Calu3 (cell line): Measurements from ENCODE around the gene NXPH4. TPM values are rescaled to one million over a fixed set of nuclear protein-coding genes. Genes with fewer than 3 reads are reported as not detected.

Experiments
- BruUV-seq: library from RNA; stranded (reverse); fragments of 400-500 nt; replicated peaks from 2 replicates; lab custom pipeline; 2021; lab: Mats Ljungman, UMichigan
- CTCF ChIA-PET: fragments of 300-600 bp; sonication (Branson Sonifier 250); formaldehyde crosslinking; loops from one replicate; lab custom pipeline; 2022; ENCODE audit warnings: antibody characterized with exemption; lab: Charles Lee
- DNase-seq: peaks from one replicate; pipeline ENCODE4 v3.0.0; 2022
- H3K27ac Mint-ChIP-seq: one replicate; pipeline ENCODE4 v1.8.0; 2022; ENCODE audit warnings: mixed read lengths; ENCODE audit not compliant: unreplicated experiment
- H3K27me3 Mint-ChIP-seq: one replicate; pipeline ENCODE4 v1.8.0; 2022; ENCODE audit warnings: mixed read lengths; ENCODE audit not compliant: unreplicated experiment
- H3K36me3 Mint-ChIP-seq: one replicate; pipeline ENCODE4 v1.8.0; 2022; ENCODE audit warnings: mild to moderate bottlenecking, moderate library complexity, mixed read lengths; ENCODE audit not compliant: insufficient read depth, unreplicated experiment
- H3K4me1 Mint-ChIP-seq: one replicate; pipeline ENCODE4 v1.8.0; 2022; ENCODE audit warnings: mild to moderate bottlenecking, low read depth, mixed read lengths; ENCODE audit not compliant: unreplicated experiment
- H3K4me3 Mint-ChIP-seq: one replicate; pipeline ENCODE4 v1.8.0; 2022; ENCODE audit warnings: mild to moderate bottlenecking, low read depth, moderate library complexity, mixed read lengths; ENCODE audit not compliant: unreplicated experiment
- H3K9me3 Mint-ChIP-seq: one replicate; pipeline ENCODE4 v1.8.0; 2022; ENCODE audit warnings: low read depth, mixed read lengths; ENCODE audit not compliant: unreplicated experiment
- intact Hi-C: fragments of 100-400 bp; cut with micrococcal nuclease; formaldehyde crosslinking; loops from one replicate; pipeline ENCODE4 v1.10.0; 2022; ENCODE audit not compliant: unreplicated experiment
- total RNA-seq: library from RNA; stranded (reverse); gene quantifications from 2 replicates; pipeline ENCODE4 v1.2.3, GENCODE V29; 2022
- TF ChIP-seq, protein P1 (sequence below): fragments of 200-600 bp; IDR thresholded peaks from one replicate; pipeline ENCODE4 v1.8.0; 2022; ENCODE audit warnings: antibody characterized with exemption; ENCODE audit not compliant: unreplicated experiment

NXPH4 gene
- total RNA-seq, 1 experiment from 2014 or later, result 4.1 TPM

DNA sequence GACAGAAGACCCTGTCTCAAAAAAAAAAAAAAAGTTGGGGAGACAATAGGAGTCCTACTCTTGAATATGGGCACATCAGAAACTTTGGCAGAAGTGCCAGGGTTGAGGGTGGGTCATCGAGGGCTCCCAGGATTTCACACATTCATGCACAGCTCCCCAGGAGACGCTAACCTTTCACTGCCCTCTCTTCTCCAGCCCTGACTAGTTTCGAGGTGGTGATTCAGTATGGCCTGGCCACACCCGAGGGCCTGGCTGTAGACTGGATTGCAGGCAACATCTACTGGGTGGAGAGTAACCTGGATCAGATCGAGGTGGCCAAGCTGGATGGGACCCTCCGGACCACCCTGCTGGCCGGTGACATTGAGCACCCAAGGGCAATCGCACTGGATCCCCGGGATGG lies 39.7 kb upstream of the NXPH4 start:
- Mint-ChIP-seq H3K9me3 (no peaks in the 10 kb centered on the region), H3K27me3 (peaks cover under 1% of the 10 kb centered on the region), H3K4me1 (no peaks in the 10 kb centered on the region), H3K4me3 (no peak overlapping the region), H3K36me3 (no peaks in the 10 kb centered on the region), H3K27ac (no peak overlapping the region)
- CTCF ChIA-PET, result interaction anchor here (0.6 to 2.7 kb wide), 7 partner anchors 49 to 1494 kb away, joined by 3 to 22 read pairs (median 7); partner anchors contain the start of genes LRP1 and STAT6
- no peak for DNase-seq
- intact Hi-C loops, result no loop called here
- BruUV-seq, result no TSS peak
- TF ChIP-seq, protein P1, sequence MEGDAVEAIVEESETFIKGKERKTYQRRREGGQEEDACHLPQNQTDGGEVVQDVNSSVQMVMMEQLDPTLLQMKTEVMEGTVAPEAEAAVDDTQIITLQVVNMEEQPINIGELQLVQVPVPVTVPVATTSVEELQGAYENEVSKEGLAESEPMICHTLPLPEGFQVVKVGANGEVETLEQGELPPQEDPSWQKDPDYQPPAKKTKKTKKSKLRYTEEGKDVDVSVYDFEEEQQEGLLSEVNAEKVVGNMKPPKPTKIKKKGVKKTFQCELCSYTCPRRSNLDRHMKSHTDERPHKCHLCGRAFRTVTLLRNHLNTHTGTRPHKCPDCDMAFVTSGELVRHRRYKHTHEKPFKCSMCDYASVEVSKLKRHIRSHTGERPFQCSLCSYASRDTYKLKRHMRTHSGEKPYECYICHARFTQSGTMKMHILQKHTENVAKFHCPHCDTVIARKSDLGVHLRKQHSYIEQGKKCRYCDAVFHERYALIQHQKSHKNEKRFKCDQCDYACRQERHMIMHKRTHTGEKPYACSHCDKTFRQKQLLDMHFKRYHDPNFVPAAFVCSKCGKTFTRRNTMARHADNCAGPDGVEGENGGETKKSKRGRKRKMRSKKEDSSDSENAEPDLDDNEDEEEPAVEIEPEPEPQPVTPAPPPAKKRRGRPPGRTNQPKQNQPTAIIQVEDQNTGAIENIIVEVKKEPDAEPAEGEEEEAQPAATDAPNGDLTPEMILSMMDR, result no peak

GRCh38 chr12:57177354-57177753 lies 39.2 kb upstream of the NXPH4 start:
- CTCF ChIA-PET, result no interaction called here
- Mint-ChIP-seq H3K4me1 (no peaks in the 10 kb centered on the region), H3K4me3 (no peak overlapping the region), H3K27ac (no peak overlapping the region), H3K27me3 (no peaks in the 10 kb centered on the region), H3K9me3 (no peaks in the 10 kb centered on the region), H3K36me3 (no peaks in the 10 kb centered on the region)
- intact Hi-C loops, result no loop called here
- TF ChIP-seq, protein P1, result no peak
- no peak for DNase-seq
- BruUV-seq, result no TSS peak

GRCh38 chr12:57178213-57178612 lies 38.4 kb upstream of the NXPH4 start:
- peaks cover 2% of the 10 kb centered on the region for H3K36me3 Mint-ChIP-seq
- CTCF ChIA-PET, result interaction anchor here (0.6 kb wide), 1 partner anchor 894 kb away, joined by 4 read pairs; no protein-coding TSS in a partner anchor
- no peaks in the 10 kb centered on the region for H3K4me1 Mint-ChIP-seq
- no TSS peak for BruUV-seq
- TF ChIP-seq, protein P1, result no peak
- no peak for DNase-seq
- H3K9me3 Mint-ChIP-seq, result no peaks in the 10 kb centered on the region
- intact Hi-C loops, result no loop called here
- H3K27ac Mint-ChIP-seq, result no peak overlapping the region
- no peaks in the 10 kb centered on the region for H3K27me3 Mint-ChIP-seq
- no peak overlapping the region for H3K4me3 Mint-ChIP-seq

GRCh38 chr12:57179331-57180086 lies 37.1 kb upstream of the NXPH4 start:
- BruUV-seq, result no TSS peak
- TF ChIP-seq, protein P1, result no peak
- no peaks in the 10 kb centered on the region for H3K4me1 Mint-ChIP-seq
- DNase-seq, result no peak
- no peaks in the 10 kb centered on the region for H3K27me3 Mint-ChIP-seq
- intact Hi-C loops, result loop anchor here (5.0 kb wide), 1 partner anchor 112 kb away; no protein-coding TSS in a partner anchor
- no peak overlapping the region for H3K4me3 Mint-ChIP-seq
- CTCF ChIA-PET, result no interaction called here
- H3K36me3 Mint-ChIP-seq, result peaks cover 4% of the 10 kb centered on the region
- H3K9me3 Mint-ChIP-seq, result no peaks in the 10 kb centered on the region
- no peak overlapping the region for H3K27ac Mint-ChIP-seq
